Ovary (tissue), 3 donors: ENCODE results near the gene ACP6.

ENCODE experiments used
- EP300 ChIP-seq: sonication (generic); formaldehyde crosslinking; IDR thresholded peaks from one replicate; pipeline ENCODE4 v1.6.1; 2017; ENCODE audit warnings: antibody characterized with exemption
- POLR2A ChIP-seq: fragments of 450-650 bp; IDR thresholded peaks from one replicate; pipeline ENCODE4 v1.6.1; 2017; ENCODE audit warnings: antibody characterized with exemption, mild to moderate bottlenecking, moderate library complexity
- TF ChIP-seq, protein P1 (sequence below), 3 donors: fragments of 450-650 bp in 2 of 3; fragments of 200-600 bp in 1 of 3; IDR thresholded peaks; one replicate each; pipeline versions ENCODE4 v1.5.1 to v1.8.0; 2016 to 2022; ENCODE audit warnings: antibody characterized with exemption in 3 of 3, mild to moderate bottlenecking in 1 of 3
- donor health status: DM: no; HTN: no; CAD: no.

DNA sequence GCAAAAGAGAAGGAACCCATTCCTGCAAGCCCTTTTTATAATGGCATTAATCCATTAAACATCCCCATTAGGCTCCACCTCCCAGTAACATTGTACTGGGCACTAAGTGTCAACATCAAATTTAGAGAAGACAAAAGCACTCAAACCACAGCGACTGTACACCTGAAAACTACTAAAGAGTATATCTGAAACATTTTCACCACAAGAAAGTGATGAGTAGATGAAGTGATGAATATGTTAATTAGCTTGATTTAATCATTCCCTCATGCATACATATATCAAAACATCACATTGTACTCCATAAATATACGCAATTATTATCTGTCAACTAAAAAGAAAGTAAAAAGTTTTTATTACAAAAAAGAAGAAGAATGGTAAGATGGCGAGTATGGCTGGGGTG, 26.4 kb downstream of the ACP6 start:
- TF ChIP-seq, protein P1, sequence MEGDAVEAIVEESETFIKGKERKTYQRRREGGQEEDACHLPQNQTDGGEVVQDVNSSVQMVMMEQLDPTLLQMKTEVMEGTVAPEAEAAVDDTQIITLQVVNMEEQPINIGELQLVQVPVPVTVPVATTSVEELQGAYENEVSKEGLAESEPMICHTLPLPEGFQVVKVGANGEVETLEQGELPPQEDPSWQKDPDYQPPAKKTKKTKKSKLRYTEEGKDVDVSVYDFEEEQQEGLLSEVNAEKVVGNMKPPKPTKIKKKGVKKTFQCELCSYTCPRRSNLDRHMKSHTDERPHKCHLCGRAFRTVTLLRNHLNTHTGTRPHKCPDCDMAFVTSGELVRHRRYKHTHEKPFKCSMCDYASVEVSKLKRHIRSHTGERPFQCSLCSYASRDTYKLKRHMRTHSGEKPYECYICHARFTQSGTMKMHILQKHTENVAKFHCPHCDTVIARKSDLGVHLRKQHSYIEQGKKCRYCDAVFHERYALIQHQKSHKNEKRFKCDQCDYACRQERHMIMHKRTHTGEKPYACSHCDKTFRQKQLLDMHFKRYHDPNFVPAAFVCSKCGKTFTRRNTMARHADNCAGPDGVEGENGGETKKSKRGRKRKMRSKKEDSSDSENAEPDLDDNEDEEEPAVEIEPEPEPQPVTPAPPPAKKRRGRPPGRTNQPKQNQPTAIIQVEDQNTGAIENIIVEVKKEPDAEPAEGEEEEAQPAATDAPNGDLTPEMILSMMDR (IDR thresholded peaks at IDR 0.05) = no peak
- no peak for TF ChIP-seq POLR2A
- TF ChIP-seq EP300 = no peak
